Stimulated activated CD8-positive, alpha-beta memory T cell treated with anti-CD3 and anti-CD28 coated beads, Interleukin-2, amount 100 ng/mL, for 48 hours (primary cell): ENCODE measurements around the gene OR4C13.
"Not testable (repeated sequence)": the region's sequence is repeated elsewhere in the genome, so short reads cannot be mapped to it uniquely, and the experiment has no call there.

ENCODE experiments used
- DNase-seq, 2 donors: peaks; one replicate each; pipeline ENCODE4 v3.0.0-alpha.2; 2020; ENCODE audit warnings: low read depth in 2 of 2

Gene OR4C13

GRCh38 chr11:49952091-49952490 is at the start of gene OR4C13:
TSS of gene OR4C13 (plus strand) at chr11:49952391. CDS start at chr11:49952423, 32 bp downstream.
- no peak for DNase-seq

GRCh38 chr11:49911516-49911915 is 40.7 kb upstream of the OR4C13 start:
- DNase-seq: not testable (repeated sequence)

GRCh38 chr11:49948701-49949100 is 3.5 kb upstream of the OR4C13 start:
- not testable (repeated sequence) for DNase-seq

GRCh38 chr11:49973439-49973838 is 21.2 kb downstream of the OR4C13 start:
- DNase-seq: not testable (repeated sequence)

GRCh38 chr11:49982435-49982834 is 30.2 kb downstream of the OR4C13 start, which contains the start of gene OR4C12:
TSS of gene OR4C12 (minus strand) at chr11:49982535. CDS start at chr11:49982501, 34 bp downstream.
- not testable (repeated sequence) for DNase-seq

GRCh38 chr11:49995565-49995964 is 43.4 kb downstream of the OR4C13 start:
- DNase-seq: peak; percentile 3 to 6
